ENCODE results near the gene DCAF7.

DCAF7 gene

DNA sequence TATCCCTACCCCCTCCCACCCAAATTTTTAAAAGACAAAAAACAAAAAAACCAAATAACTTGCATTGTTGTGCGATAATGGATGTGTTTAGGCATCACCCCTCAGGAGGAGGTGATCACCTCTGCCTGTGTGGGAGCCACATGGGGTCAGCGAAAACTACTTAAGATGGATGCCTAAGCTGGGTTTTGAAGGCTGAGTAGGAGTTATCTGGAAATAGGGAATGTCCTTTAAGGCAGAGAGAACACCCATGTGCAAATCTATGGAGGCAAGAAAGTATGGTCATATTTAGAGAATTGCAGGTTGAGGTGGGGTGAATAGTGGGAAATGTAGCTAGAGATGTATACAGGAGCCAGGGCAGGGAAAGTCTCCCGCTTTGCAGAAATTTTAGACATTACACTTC, 44.9 kb downstream of the DCAF7 start:
- DNase-seq = no peak

DNA sequence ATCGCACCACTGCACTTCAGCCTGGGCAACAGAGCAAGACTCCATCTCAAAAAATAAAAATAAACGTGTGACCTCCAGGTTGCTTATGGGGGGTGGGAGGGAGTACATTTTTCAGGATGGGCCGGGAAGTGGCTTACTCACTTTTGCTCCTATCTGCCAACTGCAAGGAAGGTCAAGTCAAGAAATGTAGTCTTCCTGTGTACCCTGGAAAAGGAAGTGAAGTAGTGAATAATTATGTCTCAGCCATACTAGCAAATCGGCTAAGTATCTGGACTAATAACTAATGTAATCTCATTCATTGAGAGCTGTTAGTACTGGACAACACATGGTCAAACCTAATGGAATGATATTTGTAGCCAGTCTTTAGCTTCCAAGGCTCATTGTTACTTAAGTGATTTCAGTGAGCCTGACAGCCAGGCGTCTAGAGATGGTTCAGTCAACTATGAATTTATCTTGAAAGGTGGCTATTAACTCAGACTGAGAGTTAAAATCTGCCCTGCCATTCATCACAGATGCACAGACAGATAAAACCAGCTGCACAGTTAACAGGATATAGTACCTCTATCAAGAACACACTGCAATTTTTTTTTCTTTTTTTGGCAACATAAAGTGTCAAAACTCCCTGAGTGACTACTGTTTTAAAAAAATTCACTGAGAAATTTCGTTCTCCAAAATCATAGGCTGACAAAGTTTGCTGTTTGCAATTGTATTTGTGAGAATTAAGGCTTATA, 46.7 kb downstream of the DCAF7 start:
- no peak for DNase-seq

DNA sequence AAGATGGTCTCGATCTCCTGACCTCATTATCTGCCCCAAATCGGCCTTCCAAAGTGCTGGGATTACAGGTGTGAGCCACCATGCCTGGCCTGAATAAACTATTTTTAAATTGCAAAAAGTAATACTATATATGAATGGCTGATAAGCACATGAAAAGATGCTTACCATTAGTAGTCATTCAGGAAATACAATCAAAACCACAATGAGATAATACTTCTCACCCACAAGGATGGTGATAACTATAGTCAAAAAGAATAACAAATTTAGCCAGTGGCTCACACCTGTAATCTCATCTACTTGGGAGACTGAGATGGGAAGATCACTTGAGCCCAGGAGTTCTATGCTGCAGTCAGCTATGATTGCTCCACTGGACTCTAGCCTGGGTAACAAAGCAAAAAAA, 48.0 kb downstream of the DCAF7 start:
- no peak for DNase-seq

DNA sequence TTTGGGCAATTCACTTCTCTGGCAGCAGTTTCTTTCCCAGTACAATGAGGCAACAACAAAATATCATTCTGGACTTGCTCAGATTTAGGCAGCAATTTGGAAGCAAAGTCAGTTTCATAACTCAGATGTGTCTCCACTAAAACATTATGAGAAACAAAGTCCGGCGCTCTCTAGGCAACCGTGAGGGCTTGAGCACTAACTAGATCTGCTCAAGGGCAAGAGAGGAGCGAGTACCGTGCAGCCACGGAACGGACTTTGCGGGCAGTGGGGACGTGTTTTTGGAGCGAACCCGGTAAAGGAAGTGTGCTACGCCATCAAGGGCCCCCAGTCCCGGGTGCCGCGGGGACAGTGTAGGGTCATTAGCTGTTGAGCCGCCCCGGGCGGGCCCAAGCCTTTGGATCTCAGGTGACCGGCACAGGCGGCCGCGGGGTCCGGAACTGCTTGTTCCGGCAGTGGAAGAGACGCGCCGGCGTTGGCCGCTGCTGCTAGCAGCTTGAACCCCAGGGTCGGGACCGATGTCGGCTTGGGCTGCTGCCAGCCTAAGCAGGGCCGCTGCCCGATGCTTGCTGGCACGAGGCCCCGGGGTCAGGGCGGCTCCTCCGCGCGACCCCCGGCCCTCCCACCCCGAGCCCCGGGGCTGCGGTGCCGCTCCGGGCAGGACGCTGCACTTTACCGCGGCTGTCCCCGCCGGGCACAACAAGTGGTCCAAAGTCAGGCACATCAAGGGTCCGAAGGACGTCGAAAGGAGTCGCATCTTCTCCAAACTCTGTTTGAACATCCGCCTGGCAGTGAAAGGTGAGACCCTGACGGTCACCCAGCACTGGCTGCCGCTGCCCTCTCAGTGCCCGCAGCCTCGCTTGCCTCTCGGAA, 50.5 kb downstream of the DCAF7 start, which contains the start of gene TACO1:
Gene TACO1, plus strand, starts transcription at position 327 of the 870 bp plus-strand sequence. Its CDS starts 189 bp downstream, at position 516.
- peak; percentile 81 for DNase-seq

DNA sequence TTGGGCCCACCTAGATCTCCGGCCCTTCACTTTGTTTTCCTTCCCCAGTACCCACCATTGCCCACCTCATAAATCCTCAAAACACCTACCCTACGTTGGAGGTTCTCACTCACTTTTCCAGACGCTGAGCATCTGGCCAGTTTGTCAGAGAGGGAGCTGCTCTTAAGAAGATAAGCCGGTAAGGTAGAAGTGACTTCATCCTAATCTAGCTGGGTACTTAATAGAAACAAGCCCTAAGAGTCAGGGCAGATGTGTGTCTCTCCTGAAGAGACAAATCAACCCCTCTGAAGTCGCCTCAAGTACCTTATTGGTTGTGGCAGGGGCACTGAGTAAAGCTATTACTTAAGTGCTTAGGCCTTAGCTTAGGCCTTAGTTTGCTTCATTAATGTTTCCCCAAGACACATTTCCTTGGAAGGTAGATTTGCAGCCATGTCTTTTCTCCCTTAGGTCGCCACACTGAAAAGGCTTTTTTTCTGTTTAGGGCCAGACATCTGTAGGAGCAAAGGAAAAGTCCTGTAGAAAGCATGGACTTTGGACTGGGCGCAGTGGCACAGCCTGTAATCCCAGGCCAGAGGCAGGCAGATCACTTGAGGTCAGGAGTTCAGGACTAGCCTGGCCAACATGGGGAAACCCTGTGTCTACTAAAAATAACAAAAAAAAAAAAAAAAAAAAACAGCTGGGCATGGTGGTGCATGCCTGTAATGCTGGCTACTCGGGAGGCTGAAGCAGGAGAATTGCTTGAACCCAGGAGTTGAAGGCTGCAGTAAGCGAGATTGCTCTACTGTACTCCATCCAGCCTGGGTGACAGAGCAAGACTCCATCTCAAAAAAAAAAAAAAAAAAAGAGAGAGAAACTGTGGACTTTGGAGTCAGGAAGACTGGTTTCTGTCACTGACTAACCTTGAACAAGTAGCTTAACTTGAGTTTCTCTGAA, 51.4 kb downstream of the DCAF7 start:
- no peak for DNase-seq

DNA sequence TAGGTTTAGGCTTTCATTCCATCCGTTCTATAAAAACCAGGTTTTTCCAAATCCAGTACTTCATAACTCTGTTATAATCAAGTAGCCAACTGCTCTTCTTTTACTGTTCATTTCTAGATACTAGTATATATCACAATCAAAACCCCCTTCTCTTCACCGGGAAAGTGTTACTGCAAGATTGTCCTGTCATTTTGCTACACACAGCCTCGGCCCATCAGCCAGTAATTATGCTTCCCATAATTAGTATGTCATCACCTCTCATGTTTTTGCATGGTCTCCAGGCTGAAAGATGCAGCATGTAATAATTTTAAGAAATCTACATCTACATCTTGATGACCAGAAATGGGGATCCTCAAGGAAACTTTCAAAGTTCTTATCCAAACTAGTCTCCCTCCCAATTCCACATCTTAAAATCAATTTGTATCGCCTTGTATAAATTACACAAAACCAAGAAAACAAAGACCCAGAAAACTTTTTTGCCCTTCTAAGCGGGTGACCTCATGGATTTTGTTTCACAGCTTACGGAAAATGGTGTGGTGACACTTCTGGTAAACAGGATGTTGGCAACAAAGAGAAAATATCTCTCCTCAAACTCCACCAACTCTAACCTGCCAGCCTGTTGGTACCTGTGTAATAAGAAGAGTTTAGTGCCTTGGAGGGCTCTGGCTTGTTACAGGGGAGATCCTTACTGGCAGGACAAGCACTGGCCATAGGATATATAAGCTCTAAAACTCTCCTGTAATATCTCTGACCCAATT, 59.7 kb downstream of the DCAF7 start:
- peak; percentile 26 for DNase-seq

DNA sequence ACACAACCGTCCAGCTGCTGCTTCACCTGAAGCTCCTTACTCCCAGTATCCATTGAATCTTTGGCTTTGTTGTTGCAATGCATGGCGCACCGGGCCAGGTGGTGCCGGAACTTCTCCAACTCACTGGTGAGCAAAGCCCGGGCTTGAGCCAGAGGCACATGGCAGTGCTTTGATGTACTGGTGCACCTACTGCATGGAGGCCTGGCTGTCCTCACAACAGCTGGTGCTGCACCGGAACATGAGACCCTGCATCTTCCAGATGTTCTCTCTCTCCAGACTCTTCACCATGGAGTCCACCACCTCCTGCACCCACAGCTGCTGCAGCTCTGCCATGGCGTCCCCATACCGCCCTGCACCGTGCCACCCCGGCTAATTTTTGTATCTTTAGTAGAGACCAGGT, 60.6 kb downstream of the DCAF7 start:
- DNase-seq = no peak

DNA sequence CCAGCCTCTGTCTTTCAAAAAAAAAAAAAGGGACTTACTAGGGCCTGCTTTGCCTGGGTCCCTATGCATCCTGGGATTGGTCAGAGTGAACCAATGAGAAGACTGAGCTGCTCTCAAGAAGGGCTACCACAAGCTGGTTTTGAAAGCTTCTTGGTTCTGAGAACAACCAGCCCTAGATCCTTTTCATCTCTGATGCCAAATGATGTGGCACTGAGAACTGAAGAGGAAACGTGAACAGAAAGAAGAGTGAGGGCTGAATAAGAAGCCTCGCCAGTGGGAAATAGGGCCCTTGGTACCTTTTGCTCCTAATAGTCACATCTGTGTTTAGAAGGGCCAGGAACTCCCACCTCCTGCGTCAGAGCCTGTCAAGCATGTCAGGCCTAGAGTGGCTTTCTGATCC, 61.1 kb downstream of the DCAF7 start:
- DNase-seq = peak; percentile 43

DNA sequence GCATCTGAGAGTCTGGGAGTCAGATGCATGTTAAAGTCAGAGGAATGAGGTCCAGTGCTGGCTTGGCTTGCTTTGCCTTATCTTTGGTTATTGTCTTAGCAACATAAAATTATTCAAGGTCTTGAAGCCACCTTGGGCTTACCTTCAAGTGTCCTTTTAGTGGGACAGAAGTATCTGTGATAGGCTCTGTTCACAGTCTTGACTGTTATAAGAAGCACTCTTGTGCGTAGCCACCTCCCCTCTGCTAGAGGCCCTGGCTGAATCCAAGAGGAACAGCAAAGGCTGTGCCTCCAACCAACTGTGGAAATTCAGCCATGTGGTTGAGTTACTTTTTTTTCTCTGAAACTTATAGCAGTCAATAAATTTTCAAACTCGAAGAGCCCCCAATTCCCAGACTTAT, 63.4 kb downstream of the DCAF7 start:
- no peak for DNase-seq

DNA sequence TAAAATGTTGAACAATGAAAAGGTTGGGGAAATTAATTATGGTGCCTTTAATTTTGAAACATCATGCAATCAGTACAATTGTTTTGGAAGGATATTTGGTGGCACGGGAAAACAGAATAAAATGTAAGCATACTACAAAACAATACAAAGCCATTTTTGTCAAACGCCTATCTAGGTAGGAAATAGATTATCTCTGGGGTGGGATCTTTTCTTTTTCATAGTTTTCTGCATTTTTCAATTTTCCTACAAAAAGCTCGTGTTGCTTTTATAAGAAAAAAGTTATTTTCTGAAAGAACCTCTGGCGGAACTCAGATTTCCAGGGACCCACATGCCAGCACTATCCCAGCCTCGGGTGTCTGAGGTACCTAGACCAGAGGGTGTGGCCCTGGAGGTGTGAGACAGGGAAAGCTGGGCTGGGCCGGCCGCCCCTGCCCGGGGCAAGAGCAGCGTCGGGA, 71.0 kb downstream of the DCAF7 start:
- DNase-seq = no peak

DNA sequence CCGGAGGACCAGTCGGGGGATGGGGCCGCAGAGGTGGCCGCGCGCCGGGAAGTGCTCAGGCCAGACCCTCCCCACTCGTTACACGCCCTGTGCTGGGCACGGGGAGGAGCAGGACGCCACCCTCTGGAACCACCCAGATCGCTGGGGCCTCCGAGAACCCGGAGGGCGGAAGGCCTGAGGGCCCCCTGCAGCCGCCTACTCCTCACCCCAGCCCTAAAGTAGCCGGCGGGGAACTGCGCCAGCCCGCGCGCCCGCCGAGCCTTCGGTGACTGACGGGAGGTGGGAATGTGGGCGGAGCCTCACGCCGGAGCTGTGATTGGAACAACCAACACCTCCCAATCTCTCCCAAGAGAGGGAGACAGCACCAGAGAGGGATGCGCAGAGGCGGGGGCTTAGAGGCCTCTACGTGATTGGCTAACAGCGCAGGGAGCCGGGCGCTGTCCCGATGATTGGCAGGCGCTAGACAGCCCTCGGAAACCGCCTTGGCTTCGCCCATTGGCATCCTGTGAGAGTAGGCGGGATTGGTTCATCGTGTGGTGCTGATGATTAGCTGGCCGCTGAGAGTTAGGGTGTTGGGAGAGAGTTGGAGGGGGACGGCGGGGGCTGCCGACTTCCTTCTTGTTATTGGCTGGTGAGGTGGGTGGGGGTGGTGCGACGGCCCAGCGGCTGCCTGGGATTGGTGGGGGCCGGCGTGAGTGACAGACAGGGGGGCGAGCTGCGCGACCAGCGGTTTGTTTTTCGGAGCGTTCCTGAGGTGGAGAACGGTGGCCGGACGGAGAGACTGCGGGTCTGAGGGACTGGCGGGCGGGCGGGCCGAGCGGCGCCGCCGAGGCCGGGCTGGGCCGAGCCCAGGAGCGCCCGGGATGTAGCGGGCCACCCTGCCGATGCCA, 71.7 kb downstream of the DCAF7 start, which contains the start of gene MAP3K3:
Gene MAP3K3, plus strand, starts transcription at position 734 of the 890 bp plus-strand sequence. CDS start 343 bp downstream, outside the sequence.
- DNase-seq = peak; percentile 99

DNA sequence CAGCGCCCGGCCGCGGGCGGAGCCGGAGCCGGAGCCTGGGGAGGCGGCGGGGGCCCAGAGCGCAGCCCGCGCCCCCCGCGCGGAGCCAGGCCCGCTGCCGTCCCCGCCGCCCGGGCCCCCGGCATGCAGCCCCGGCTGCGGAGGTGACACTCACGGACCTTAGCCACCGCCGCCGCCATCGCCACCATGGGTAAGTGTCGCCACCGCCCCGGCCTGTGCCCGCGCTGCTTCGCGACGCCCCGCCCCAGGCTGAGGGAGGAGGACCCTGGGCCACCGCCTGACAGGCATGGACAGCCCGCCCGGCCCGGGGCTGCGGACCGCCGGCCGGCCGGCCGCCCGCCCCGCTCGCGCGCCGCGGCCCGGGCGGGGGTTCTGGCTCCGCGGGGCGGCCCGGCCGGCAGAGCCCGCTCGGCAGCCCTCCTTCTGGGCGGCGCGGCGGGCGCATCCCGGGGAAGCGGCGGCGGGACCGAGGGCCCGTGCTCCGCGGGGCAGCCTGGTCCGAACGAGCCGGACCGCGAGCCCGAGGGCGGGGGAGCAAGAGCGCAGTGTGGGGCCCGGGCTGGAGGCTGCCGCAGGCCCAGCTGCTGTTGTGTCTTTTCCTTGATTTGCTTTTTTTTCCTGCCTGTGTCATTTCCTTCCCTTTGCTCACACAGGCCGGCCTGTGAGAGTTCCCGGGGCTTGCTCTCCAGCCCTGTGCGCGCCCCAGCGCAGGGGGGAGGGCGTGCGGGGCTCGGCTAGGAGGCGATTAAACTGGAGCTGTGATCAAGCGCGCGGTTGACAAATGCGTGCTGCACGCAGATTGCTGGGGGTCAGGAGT, 72.5 kb downstream of the DCAF7 start:
- peak; percentile 49 for DNase-seq

DNA sequence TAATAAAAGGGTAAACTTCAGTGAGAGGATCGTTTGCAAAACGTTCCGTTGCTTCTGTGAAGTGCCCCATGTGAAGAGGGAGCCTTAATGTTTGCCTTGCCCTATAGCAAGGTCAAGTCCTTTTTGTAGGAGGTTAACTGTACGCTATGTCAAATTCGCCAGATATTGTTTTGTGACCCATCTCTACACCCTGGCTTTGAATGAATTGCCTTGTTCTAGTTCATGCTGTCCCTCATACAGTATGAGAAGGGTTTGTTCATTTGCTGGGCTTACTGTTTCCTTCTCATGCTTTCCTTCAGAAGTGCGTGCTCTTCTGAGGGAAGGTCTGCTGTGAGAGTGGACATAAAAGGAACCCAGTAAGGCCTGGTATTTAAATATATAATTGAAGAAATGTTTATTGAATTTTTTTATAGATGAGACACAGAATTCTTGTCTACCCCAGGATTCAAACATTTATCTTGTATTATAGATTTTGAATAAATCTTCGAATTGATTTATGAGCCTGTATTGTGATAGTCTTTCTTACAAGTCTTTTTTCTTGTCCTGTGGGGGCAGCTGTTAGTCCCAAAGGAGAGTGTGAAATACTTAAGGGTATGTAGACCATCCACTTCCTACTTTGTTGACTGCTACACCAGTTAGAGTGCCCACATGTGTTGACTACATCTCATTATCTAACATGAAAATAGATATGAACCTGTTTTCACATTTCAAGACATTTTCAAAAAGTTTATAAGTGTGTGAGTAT, 73.7 kb downstream of the DCAF7 start:
- no peak for DNase-seq

DNA sequence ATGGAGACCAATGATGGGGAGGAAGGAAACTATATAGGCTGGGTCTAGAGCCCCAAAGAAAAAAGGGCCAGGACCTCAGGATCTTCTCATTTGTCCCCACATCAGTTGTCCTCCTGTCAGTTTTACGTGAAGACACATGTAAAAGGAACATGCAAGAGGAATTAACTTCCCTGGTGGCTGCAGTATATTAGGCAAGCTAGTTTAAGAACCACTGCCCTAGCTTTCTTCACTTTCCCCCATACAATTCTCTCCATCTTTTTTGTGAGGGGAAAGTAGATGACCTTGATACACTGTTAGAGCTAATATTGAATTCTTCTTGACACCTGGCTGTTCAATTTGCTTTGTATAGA, 74.2 kb downstream of the DCAF7 start:
- DNase-seq = no peak

DNA sequence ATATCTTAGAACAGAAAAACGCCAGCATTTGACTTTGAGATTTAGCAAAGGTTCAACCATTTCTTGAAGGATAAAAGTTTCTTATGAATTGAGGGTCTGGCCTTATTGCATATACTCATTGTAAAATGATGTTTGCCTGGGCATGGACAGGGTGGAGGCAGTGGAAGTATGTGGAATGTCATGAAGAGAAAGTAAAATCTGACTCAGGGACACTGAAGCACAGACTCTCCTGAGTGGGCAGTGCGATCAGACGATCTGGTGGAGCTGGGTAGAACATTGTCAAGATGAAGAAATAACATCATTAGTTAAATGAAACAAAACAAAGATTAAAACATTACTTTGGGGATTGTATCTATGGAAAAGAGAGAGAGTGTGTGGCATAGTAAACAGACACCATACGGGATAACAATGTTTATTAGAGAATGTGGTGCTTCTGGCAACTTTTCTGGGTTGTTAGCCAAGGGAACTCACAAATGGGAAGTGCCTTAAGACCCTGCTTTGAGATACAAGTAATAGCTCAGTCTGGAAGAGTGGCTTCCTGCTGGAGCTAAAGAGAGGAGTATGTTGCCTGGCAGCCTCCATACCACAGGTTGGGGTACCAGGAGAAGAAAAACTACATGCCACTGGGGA, 76.4 kb downstream of the DCAF7 start:
- no peak for DNase-seq

DNA sequence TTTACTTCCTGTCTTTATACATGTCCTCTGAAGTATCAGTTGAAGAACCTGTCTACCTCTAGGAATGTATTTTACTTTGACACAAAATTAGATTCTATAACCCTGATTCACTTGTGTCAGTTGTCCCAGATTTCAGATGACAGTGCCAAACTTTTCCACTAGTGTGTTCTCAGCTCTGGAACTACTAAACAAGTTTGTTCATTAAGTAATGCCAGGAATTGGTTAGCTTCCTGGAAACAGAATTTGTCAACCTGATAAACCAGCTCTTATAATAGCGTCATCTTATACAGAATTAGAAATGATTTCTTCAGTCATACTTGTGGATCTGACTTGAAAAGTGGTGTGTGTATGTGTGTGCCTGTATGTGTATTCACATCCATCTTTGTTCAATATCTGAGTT, 79.3 kb downstream of the DCAF7 start:
- no peak for DNase-seq

DNA sequence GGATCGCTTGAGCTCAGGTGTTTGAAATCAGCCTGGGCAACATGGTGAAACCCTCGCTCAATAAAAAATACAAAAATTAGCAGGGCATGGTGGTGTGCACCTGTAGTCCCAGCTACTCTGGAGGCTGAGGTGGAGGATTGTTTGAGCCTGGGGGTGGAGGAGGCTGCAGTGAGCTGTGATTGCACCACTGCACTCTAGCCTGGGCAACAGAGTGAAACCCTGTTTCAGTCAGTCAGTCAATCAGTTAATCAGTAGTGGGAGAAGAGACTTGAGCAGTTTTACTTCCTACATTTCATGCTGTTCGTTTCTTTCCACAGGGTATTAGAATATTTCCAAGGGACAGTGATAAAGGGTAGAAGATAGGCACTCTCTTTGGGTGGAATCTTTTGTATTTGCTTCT, 80.8 kb downstream of the DCAF7 start:
- DNase-seq = no peak

DNA sequence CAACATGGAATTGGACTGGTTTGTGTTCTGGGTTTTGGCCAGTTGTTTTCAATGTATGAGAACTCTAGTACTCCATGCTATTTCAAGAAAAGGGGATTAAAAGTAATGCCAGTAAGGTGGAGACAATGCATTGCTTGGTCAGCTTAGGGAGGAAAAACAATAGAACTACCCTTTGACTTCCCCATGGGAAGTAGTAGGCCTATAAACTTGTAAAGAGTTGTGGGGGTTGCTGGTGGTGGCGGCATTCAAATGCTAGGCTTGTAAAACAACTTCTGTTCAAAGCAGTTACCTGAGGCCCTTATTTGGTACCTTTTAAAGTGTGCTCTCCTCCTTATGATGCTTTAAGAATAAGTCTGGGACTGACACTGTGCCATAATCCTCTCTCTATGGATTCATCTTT, 81.3 kb downstream of the DCAF7 start:
- no peak for DNase-seq

DNA sequence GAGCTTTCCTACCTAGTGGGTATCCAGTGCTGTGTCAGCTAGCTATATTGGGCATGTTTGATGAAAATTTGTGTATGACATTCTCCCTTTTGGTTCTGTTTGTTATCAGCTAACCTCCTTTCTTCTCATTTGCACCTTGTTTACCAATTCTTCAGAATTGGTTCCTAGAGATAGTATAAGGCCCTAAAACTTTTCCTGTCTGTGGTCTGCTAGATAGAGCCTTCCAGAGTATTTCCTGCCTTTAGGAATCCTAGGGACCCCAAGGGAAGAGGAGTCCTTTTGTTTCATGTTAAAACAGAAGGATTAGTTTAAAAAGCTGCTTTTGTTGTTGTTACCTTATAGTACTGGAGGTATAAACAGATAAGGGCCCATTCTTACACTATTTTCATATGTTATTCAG, 83.5 kb downstream of the DCAF7 start:
- no peak for DNase-seq
